A673 (cell line): ENCODE data around the gene CADPS2. TPM values are rescaled to one million over a fixed set of nuclear protein-coding genes. Genes with fewer than 3 reads are reported as not detected.

Experiments
- BruUV-seq: library from RNA; stranded (reverse); fragments of 400-500 nt; replicated peaks from 2 replicates; lab custom pipeline; 2021; lab: Mats Ljungman, UMichigan
- CTCF ChIA-PET: fragments of 300-600 bp; sonication (Branson Sonifier 250); formaldehyde crosslinking; loops from one replicate; lab custom pipeline; 2022; ENCODE audit warnings: antibody characterized with exemption; lab: Charles Lee
- POLR2A ChIA-PET: fragments of 300-600 bp; sonication (Branson Sonifier 250); formaldehyde crosslinking; loops from one replicate; lab custom pipeline; 2022; ENCODE audit warnings: antibody characterized with exemption; ENCODE audit not compliant: low non-redundant PET; lab: Charles Lee
- DNase-seq: peaks from one replicate; pipeline ENCODE4 v3.0.0-alpha.2; 2015; ENCODE audit warnings: low spot score
- H3K27ac ChIP-seq: fragments of 200-600 bp; sonication (generic); 2 replicates; pipeline ENCODE4 v1.5.1; 2016; ENCODE audit warnings: mixed run types, low read depth, mild to moderate bottlenecking, mixed read lengths, antibody characterized with exemption, low read length; ENCODE audit not compliant: poor library complexity, severe bottlenecking
- H3K27me3 ChIP-seq: fragments of 200-600 bp; sonication (generic); replicated peaks from 2 replicates; pipeline ENCODE4 v1.6.1; 2017; ENCODE audit warnings: mixed run types, low read depth, mild to moderate bottlenecking, mixed read lengths, antibody characterized with exemption, low read length; ENCODE audit not compliant: insufficient read depth, poor library complexity
- H3K36me3 ChIP-seq: fragments of 200-600 bp; sonication (generic); 2 replicates; pipeline ENCODE4 v1.6.1; 2016; ENCODE audit warnings: mixed run types, mild to moderate bottlenecking, mixed read lengths, antibody characterized with exemption, low read length; ENCODE audit not compliant: insufficient read depth, poor library complexity, severe bottlenecking
- H3K4me1 ChIP-seq: fragments of 200-600 bp; sonication (generic); 2 replicates; pipeline ENCODE4 v1.6.1; 2017; ENCODE audit warnings: mixed run types, mild to moderate bottlenecking, mixed read lengths, antibody characterized with exemption, low read length; ENCODE audit not compliant: insufficient read depth, poor library complexity, severe bottlenecking
- H3K4me3 ChIP-seq: fragments of 200-600 bp; sonication (generic); 2 replicates; pipeline ENCODE4 v1.5.1; 2016; ENCODE audit warnings: low read depth, mixed run types, mild to moderate bottlenecking, mixed read lengths, low read length; ENCODE audit not compliant: poor library complexity, severe bottlenecking
- H3K9me3 ChIP-seq: fragments of 200-600 bp; sonication (generic); 2 replicates; pipeline ENCODE4 v1.6.1; 2016; ENCODE audit warnings: mixed run types, low read depth, mild to moderate bottlenecking, mixed read lengths, antibody characterized with exemption, low read length; ENCODE audit not compliant: poor library complexity, severe bottlenecking
- CTCF ChIP-seq: fragments of 300-800, 200-600 bp; sonication (generic); conservative IDR thresholded peaks from 2 replicates; pipeline ENCODE4 v1.5.1; 2017; ENCODE audit warnings: low read depth, mild to moderate bottlenecking, antibody characterized with exemption, low read length, moderate library complexity, mixed read lengths
- EZH2 ChIP-seq: fragments of 200-600 bp; sonication (generic); IDR thresholded peaks from 2 replicates; pipeline ENCODE4 v1.6.1; 2017; ENCODE audit warnings: borderline replicate concordance, low read depth, mild to moderate bottlenecking, mixed read lengths, antibody characterized with exemption, low read length; ENCODE audit not compliant: poor library complexity, severe bottlenecking
- intact Hi-C: fragments of 100-400 bp; cut with micrococcal nuclease; formaldehyde crosslinking; loops from one replicate; pipeline ENCODE4 v1.10.0; 2022; ENCODE audit not compliant: unreplicated experiment
- total RNA-seq: library from RNA; stranded (reverse); gene quantifications from 2 replicates; pipeline ENCODE4 v1.2.3, GENCODE V29; 2021

CADPS2 gene
- total RNA-seq, 1 experiment from 2014 or later: 81.3 TPM

- peak overlapping the region; percentile 100 for H3K27ac ChIP-seq
- H3K9me3 ChIP-seq: no peaks in the 10 kb centered on the region
- no peaks in the 10 kb centered on the region for H3K27me3 ChIP-seq
- peaks cover 59% of the 10 kb centered on the region for H3K36me3 ChIP-seq
- ChIA-PET CTCF (no interaction called here), POLR2A (no interaction called here)
- peak; percentile 76 for DNase-seq
- peaks cover 15% of the 10 kb centered on the region for H3K4me1 ChIP-seq
- BruUV-seq: no TSS peak
- TF ChIP-seq CTCF (no peak), EZH2 (no peak)
- H3K4me3 ChIP-seq: peak overlapping the region; percentile 84
- intact Hi-C loops: no loop called here
Measured at GRCh38 chr7:122305475-122306319, 580.6 kb downstream of the CADPS2 start.

GRCh38 chr7:122304996-122305421 lies 581.3 kb downstream of the CADPS2 start:
- Histone ChIP-seq H3K27me3 (no peaks in the 10 kb centered on the region), H3K4me3 (peak overlapping the region; percentile 84), H3K36me3 (peaks cover 52% of the 10 kb centered on the region), H3K27ac (peak overlapping the region; percentile 100), H3K9me3 (no peaks in the 10 kb centered on the region), H3K4me1 (peaks cover 15% of the 10 kb centered on the region)
- POLR2A ChIA-PET: no interaction called here
- DNase-seq: no peak
- CTCF ChIA-PET: no interaction called here
- BruUV-seq: TSS peak; percentile 23
- TF ChIP-seq CTCF (no peak), EZH2 (no peak)
- intact Hi-C loops: loop anchor here (5.0 kb wide), 8 partner anchors 83 to 1727 kb away; partner anchors contain the start of genes AASS, CADPS2 and TMEM229A

GRCh38 chr7:122304319-122304975 lies 581.8 kb downstream of the CADPS2 start, which contains the start of gene FEZF1:
Gene FEZF1, minus strand, starts transcription at chr7:122304750. Its CDS starts 313 bp downstream, at chr7:122304437.
- Histone ChIP-seq H3K36me3 (peaks cover 47% of the 10 kb centered on the region), H3K4me1 (peaks cover 15% of the 10 kb centered on the region), H3K9me3 (no peaks in the 10 kb centered on the region), H3K27ac (peak within 1 kb of the TSS; percentile 100), H3K27me3 (no peaks in the 10 kb centered on the region), H3K4me3 (peak within 1 kb of the TSS; percentile 84)
- peak; percentile 97 for DNase-seq
- ChIA-PET POLR2A (no interaction called here), CTCF (interaction anchor here (0.6 kb wide), 1 partner anchor 226 kb away, joined by 3 read pairs; no protein-coding TSS in a partner anchor)
- BruUV-seq: no TSS peak
- intact Hi-C loops: loop anchor here (5.0 kb wide), 8 partner anchors 82 to 1728 kb away; partner anchors contain the start of genes AASS, CADPS2 and TMEM229A
- TF ChIP-seq EZH2: no peak
- no peak for TF ChIP-seq CTCF
